ENCODE measurements around the gene GPR142.

- TF ChIP-seq EZH2 (IDR thresholded peaks at IDR 0.05; ENCODE audit: insufficient read depth, poor library complexity, severe bottlenecking) (no peak), EZH2phosphoT487 (IDR thresholded peaks at IDR 0.05; ENCODE audit: insufficient read depth, low read depth) (no peak)
These were observed 46.2 kb downstream of the GPR142 start for GRCh38 chr17:74413491-74413890.
